DMS153 (cell line): ENCODE results near the gene ANKRD52.
A peak's percentile ranks its signal among the peaks of the same experiment; 100 is the strongest.

Experiments used
- DNase-seq: peaks from one replicate; lab custom pipeline; 2025; lab: John Stamatoyannopoulos, UW

The ANKRD52 gene

GRCh38 chr12:56241424-56242303, 16.5 kb downstream of the ANKRD52 start:
- DNase-seq, result no peak

- no peak for DNase-seq
These were observed 20.6 kb downstream of the ANKRD52 start for GRCh38 chr12:56237552-56237951.

GRCh38 chr12:56236985-56237384, 21.2 kb downstream of the ANKRD52 start:
- DNase-seq, result no peak

- DNase-seq, result no peak
These were observed 22.1 kb downstream of the ANKRD52 start for GRCh38 chr12:56236091-56236490.

- DNase-seq, result no peak
These were observed 23.3 kb downstream of the ANKRD52 start for GRCh38 chr12:56234746-56235436.

GRCh38 chr12:56231184-56231582, 27.0 kb downstream of the ANKRD52 start:
- no peak for DNase-seq

- no peak for DNase-seq
These were observed 27.6 kb downstream of the ANKRD52 start for GRCh38 chr12:56230432-56231183.

- no peak for DNase-seq
These were observed 28.2 kb downstream of the ANKRD52 start, which contains the start of gene SLC39A5 for GRCh38 chr12:56229916-56230431. Gene SLC39A5 (plus strand): TSS chr12:56230051. CDS start chr12:56231275, 1,224 bp downstream.

GRCh38 chr12:56229082-56229481, 29.1 kb downstream of the ANKRD52 start:
- DNase-seq, result no peak

GRCh38 chr12:56224954-56225353, 33.2 kb downstream of the ANKRD52 start:
- DNase-seq, result no peak

- peak; percentile 90 for DNase-seq
These were observed 34.0 kb downstream of the ANKRD52 start, which contains the start of gene NABP2 for GRCh38 chr12:56224102-56224701. Gene NABP2 (plus strand): TSS chr12:56224342. CDS start chr12:56224857, 515 bp downstream.

- no peak for DNase-seq
These were observed 34.5 kb downstream of the ANKRD52 start for GRCh38 chr12:56223571-56224101.

- peak; percentile 26 for DNase-seq
These were observed 35.7 kb downstream of the ANKRD52 start for GRCh38 chr12:56222531-56222895.

- DNase-seq, result peak; percentile 93
These were observed 36.2 kb downstream of the ANKRD52 start, which contains the start of gene RNF41 for GRCh38 chr12:56221757-56222530. Gene RNF41 (minus strand): TSS chr12:56221922. CDS start chr12:56214047, 7,875 bp downstream.

GRCh38 chr12:56221232-56221756, 36.9 kb downstream of the ANKRD52 start:
- DNase-seq, result no peak

- no peak for DNase-seq
These were observed 37.5 kb downstream of the ANKRD52 start for GRCh38 chr12:56220611-56221231.

- DNase-seq, result no peak
These were observed 38.3 kb downstream of the ANKRD52 start for GRCh38 chr12:56219840-56220239.

- DNase-seq, result no peak
These were observed 41.7 kb downstream of the ANKRD52 start for GRCh38 chr12:56216461-56216860.

GRCh38 chr12:56213878-56214277, 44.3 kb downstream of the ANKRD52 start:
- no peak for DNase-seq

GRCh38 chr12:56212361-56212760, 45.8 kb downstream of the ANKRD52 start:
- no peak for DNase-seq
